Fibroblast of skin of back (primary cell): ENCODE data around the gene TFF2.

Experiments
- DNase-seq: peaks from one replicate; pipeline ENCODE4 v3.0.0-alpha.2; 2013

TFF2 gene

GRCh38 chr21:42366292-42367010 lies 15.7 kb upstream of the TFF2 start, which contains the start of gene TFF1:
TFF1 (minus strand) TSS chr21:42366535; CDS start chr21:42366495, 40 bp downstream.
- DNase-seq = no peak

- DNase-seq = no peak
Observed at GRCh38 chr21:42365770-42366169, 15.0 kb upstream of the TFF2 start.

DNA sequence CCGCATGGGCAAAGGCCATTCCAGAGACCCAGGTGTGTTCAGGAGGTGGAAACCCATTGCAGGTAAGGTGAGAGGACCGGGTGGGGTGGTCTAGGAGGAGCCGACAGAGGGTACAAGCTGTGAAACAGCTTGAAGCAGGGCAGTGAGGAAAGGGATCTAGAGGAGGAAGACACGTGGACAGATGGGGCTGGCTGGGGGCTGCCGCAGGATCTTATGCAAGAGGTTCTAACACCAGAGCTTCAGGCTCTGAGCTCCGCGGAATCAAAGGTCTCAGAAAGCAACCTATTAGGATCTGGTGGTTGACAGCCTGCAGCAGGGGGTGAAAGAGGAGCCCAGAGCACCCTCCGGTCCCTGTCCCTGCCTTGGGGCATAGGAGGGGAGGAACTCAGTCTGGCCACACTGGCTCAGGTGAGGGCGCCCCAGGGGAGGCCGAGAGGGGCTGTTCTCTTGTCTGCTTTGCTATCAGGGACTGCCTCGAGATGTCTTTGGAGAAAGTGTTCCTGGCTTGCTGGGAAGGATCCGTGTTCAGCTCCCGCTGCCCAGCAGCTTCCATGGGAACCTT lies 13.6 kb upstream of the TFF2 start:
- DNase-seq = no peak

GRCh38 chr21:42363312-42363711 lies 12.5 kb upstream of the TFF2 start:
- no peak for DNase-seq

GRCh38 chr21:42362700-42363099 lies 11.9 kb upstream of the TFF2 start:
- DNase-seq = no peak

DNA sequence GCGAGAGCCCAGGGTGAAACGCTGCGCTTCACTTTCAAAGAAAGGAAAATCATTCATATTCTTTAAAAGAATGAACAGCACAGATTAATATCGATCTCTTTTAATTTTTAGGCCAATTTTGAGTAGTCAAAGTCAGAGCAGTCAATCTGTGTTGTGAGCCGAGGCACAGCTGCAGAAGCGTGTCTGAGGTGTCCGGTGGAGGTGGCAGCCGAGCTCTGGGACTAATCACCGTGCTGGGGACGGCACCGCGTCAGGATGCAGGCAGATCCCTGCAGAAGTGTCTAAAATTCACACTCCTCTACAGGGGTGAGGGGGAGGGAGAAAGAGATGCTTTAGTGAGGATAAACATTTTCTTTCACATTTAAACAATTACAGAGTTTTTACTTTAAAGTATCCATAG lies 11.4 kb upstream of the TFF2 start:
- DNase-seq = no peak

DNA sequence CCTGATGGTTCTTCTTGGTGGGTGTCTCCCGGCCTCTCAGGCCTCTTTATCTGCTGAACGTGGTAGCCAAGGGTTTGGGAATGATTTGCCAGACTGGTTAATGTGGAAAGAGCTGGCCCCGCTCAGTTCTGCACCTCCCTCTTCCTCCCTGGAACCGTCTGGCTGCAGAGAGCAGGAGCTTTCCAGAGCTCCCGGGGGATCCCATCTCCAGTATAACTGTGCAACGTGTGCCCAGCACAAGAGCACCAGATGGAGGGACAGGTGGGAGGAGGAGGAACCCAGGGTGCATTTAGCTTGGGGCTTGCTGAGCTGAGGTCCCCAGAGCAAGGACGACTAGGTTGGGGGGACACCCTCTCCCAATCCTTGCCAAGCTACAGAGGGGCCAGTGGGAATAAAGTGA lies 10.5 kb upstream of the TFF2 start:
- DNase-seq = no peak

GRCh38 chr21:42360317-42360716 lies 9.5 kb upstream of the TFF2 start:
- DNase-seq = no peak

GRCh38 chr21:42358937-42359336 lies 8.1 kb upstream of the TFF2 start:
- DNase-seq = no peak

GRCh38 chr21:42358261-42358660 lies 7.5 kb upstream of the TFF2 start:
- no peak for DNase-seq

GRCh38 chr21:42357307-42357706 lies 6.5 kb upstream of the TFF2 start:
- no peak for DNase-seq

DNA sequence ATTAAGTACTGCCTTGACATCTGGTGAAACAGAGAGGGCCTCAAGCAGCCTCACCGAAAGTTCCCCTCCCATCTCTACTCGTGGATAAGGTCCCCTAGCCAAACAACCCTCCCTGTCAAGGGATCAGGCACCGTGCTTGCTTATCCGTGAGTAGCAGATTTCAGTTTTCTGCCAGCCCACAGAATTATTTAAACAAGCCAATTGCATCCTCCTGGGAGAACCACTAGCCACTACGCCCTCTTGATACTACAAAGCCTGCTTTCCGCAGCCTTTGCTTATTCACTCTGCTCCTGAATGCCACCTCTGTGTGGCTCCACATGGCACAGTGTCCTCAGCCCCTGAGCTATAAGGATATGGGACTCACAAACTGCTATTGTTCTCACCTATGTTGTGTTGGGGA lies 5.9 kb upstream of the TFF2 start:
- no peak for DNase-seq

- DNase-seq = no peak
Observed at GRCh38 chr21:42356046-42356445, 5.3 kb upstream of the TFF2 start.

- DNase-seq = no peak
Observed at GRCh38 chr21:42353623-42354022, 2.8 kb upstream of the TFF2 start.

DNA sequence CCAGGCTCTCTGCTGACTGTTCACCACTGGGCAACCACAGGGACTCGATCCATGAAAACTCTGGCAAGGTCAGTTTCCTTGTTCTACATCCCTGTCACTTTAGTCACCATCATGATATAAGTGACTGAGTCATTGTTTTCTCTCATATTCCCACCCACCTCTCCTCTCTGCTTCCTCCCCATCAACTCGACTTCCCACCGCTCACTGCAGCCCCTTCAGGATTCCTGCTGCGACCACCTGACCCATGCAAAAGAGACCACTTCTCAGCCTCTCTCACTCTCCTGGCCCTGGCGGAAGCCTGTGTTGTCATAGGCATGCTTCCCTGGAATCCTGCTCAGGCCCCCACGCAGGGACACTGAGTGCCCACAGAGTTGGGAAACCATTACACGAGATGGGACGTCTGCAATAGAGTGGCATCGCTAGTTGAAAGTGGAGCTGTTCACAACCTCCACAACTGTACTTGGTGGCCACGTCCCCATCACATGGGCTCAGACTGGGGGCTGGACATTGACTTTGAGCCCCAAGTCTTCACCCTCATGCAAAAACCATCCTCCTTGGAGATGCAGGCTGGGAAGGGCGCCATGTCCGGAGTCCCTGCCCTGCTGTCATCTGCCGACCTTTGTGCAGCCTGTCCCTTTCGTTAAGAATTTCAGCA lies 1.8 kb upstream of the TFF2 start:
- DNase-seq = no peak

DNA sequence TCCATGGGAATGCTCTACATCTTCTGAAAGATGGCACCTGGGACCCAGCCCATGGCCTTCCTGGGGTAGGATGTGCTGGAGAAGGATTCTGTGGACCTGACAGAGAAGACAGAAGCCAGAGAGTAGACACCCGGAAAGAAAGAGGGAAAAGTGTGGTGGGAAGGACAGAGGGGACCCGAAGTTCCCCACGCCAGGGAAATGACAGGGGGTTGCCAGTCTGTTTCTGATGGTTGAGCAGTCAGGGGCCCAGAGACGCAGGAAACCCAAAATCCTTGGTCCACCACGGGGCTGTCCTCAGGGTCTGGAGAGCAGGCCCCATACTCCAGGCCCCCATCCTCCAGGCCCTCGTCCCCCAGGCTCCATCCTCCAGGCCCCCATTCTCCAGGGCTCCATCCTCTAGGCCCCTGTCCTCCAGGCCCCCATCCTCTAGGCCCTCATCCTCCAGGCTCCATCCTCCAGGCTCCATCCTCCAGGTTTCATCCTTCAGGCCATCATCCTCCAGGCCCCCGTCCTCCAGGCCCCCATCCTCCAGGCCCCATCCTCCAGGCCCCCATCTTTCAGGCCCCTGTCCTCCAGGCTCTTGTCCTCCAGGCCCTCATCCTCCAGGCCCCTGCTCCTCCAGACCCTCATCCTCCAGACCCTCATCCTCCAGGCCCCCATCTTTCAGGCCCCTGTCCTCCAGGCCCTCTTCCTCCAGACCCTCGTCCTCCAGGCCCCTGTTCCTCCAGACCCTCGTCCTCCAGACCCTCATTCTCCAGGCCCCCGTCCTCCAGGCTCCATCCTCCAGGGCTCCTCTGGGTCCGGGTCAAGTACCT lies 1.0 kb upstream of the TFF2 start:
- DNase-seq = no peak

- DNase-seq = no peak
Observed at GRCh38 chr21:42350318-42350910, 380 bp downstream of the TFF2 start.

GRCh38 chr21:42349420-42350317 lies 1.1 kb downstream of the TFF2 start:
- DNase-seq = no peak

GRCh38 chr21:42348762-42349161 lies 2.0 kb downstream of the TFF2 start:
- DNase-seq = no peak

- no peak for DNase-seq
Observed at GRCh38 chr21:42347601-42348327, 3.0 kb downstream of the TFF2 start.
